HG03439 (cell line): Measurements from ENCODE around the gene NPB.

Experiments
- ATAC-seq: cut with Tn5 transposase; IDR thresholded peaks from one replicate; pipeline ENCODE4 v1.9.1; 2021; ENCODE audit warnings: mild to moderate bottlenecking, moderate library complexity; ENCODE audit not compliant: unreplicated experiment

The NPB gene

GRCh38 chr17:81934850-81935708 is 33.0 kb downstream of the NPB start:
- no peak for ATAC-seq

- ATAC-seq, result no peak
Observed at GRCh38 chr17:81935709-81936084, 33.7 kb downstream of the NPB start.

GRCh38 chr17:81939218-81939617 is 37.2 kb downstream of the NPB start:
- ATAC-seq, result no peak

- no peak for ATAC-seq
Observed at GRCh38 chr17:81939881-81940385, 37.9 kb downstream of the NPB start.

- ATAC-seq, result no peak
Observed at GRCh38 chr17:81940538-81941483, 38.8 kb downstream of the NPB start.

- ATAC-seq, result no peak
Observed at GRCh38 chr17:81941484-81942166, 39.6 kb downstream of the NPB start.

GRCh38 chr17:81942167-81942553 is 40.1 kb downstream of the NPB start:
- no peak for ATAC-seq

GRCh38 chr17:81944858-81945257 is 42.8 kb downstream of the NPB start:
- ATAC-seq, result no peak

- no peak for ATAC-seq
Observed at GRCh38 chr17:81947189-81947588, 45.2 kb downstream of the NPB start, which contains the start of gene MYADML2. MYADML2 (minus strand) TSS chr17:81947233; CDS start chr17:81941741, 5,492 bp downstream.

GRCh38 chr17:81948635-81949378 is 46.8 kb downstream of the NPB start:
- no peak for ATAC-seq

- ATAC-seq, result no peak
Observed at GRCh38 chr17:81950501-81950900, 48.5 kb downstream of the NPB start.

- no peak for ATAC-seq
Observed at GRCh38 chr17:81951785-81952684, 50.0 kb downstream of the NPB start.
